NCI-H2107 (cell line): ENCODE measurements around the gene ADAM15.

Experiments
- DNase-seq: peaks from one replicate; lab custom pipeline; 2025; lab: John Stamatoyannopoulos, UW

The ADAM15 gene

DNA sequence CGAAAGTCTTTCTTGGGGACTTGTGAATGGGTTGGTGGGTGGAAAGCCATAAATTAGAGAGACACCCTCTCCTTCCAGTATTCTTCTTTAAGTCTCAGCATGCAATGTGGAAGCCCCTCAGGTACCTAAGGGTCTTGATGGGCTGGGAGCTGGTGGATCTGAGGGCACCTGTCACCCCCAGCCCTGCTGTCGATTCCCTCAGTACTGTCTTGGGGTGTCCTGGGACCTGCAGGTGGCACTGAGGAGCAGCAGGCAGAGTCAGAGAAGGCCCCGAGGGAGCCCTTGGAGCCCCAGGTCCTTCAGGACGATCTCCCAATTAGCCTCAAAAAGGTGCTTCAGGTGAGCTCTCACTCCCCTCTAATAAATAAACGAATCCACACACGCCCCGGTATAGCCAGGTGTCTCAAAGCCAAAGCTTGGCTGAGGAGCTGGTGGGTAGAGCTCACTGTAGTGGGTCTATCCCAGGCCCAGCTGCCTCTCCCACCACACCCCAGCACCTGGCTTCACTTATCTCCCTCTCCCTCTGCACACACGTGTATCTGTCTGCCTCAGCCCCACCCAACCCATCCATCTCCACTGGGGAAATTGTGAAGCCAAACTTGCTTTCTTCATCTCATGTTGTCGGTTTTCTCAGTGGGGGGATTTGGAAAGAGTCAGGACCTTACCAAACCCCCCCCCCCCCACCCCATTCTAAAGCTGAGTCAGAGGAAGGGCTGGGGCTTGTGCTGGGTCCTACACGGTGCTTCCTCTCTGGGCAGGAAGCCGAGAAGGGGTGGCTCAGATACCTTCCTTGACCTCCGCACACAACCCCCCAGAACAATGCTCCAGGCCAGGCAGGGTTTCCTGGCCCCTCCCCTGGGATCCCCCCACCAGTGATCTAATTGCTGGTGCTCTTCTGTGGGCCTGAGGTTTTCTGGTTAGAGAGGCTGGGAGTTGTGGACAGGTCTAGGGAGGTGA lies 1.6 kb downstream of the ADAM15 start:
- peak; percentile 38 for DNase-seq

DNA sequence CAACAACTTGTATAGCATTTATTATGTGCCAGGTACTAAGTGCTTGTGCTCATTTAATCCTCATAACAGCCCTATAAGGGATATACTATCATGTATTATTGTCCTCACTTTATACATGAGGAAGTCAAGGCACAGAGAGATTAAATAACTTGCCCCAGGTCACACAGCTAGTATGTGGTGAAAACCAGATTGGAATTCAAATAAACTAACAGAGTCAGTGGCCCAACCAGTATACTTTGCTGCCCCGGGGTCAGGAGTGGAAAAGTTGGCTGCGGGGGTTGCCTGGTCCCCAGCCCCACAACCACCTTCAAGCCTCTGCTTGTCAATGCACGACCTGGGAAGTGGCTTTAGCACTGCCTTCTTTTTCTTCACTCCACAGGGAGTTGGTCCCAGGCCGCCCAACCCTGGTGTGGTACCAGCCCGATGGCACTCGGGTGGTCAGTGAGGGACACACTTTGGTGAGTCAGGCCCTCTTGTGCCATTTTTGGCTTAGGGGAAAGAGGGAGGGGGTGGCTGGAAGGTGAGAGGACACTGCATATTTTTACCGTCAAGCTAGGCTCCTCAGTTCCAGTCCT lies 2.5 kb downstream of the ADAM15 start:
- DNase-seq, result no peak

DNA sequence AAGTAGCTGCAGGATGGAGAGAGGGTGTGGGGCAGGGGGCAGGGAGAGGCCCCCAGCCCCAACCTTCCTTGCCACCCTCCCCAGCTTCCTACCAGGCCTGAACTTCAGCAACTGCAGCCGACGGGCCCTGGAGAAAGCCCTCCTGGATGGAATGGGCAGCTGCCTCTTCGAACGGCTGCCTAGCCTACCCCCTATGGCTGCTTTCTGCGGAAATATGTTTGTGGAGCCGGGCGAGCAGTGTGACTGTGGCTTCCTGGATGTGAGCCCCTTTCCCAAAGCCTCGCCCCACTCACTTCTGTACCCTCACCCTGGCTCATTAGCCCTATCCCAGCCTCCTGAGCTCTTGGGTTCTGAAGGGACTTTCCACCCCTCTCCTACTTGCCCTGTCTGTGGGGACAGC lies 6.0 kb downstream of the ADAM15 start:
- DNase-seq, result no peak

DNA sequence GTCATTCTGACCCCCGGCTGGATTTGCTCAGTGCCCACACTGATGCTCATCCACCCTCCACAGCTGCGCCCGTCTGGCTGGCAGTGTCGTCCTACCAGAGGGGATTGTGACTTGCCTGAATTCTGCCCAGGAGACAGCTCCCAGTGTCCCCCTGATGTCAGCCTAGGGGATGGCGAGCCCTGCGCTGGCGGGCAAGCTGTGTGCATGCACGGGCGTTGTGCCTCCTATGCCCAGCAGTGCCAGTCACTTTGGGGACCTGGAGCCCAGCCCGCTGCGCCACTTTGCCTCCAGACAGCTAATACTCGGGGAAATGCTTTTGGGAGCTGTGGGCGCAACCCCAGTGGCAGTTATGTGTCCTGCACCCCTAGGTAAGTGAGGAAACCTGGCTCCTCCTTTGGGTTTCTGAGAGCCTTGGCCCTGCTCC lies 6.7 kb downstream of the ADAM15 start:
- DNase-seq, result no peak

DNA sequence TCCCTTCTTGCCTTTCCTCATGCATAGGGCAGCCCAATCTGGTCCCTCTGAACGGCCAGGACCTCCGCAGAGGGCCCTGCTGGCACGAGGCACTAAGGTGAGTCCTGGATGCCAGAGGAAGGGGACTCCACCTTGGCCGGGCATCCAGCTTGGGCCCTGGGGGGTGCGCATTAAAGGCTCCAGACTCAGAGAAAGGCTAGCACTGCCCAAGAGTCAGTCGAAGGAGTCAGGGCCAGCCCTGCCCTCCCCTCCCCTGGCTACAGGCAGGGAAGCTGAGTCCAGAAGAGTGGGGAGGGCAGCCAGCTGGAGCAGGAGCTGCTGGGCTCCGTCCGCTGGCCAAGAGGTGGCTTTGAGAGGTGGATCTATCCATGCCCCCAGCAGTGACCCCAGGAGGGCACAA lies 9.6 kb downstream of the ADAM15 start:
- no peak for DNase-seq

DNA sequence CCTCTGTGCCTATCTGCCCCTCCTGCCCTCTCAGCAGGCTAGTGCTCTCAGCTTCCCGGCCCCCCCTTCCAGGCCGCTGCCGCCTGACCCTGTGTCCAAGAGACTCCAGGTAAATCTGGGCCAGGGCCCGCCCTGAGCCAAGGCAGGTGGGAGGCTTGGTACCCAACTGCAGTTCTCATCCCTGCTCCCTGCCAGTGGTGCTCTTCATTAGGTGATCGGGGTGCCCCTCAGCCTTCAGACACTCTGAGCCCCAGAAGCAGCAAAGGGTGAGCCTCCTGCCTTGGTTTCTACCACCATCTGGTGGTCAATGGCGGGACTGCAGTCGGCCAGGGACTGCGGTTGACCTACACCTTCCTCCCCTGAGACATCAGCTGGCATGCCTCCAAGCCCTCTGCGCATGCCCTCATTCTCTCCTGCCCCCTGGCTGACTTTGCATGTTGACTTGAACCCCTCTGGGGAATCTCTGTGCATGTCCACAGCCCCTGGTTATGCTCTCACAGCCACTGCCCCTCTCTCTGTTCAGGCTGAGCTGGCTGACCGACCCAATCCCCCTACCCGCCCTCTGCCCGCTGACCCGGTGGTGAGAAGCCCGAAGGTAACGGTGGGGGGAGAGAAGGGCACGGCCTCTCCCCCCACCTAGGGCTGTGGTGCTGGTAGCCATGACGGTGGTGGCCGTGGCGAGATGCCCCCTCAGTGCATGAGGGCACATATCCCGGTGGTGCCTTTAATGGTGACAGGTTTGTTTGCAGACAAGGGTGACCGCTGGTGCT lies 10.4 kb downstream of the ADAM15 start:
- peak; percentile 94 for DNase-seq

DNA sequence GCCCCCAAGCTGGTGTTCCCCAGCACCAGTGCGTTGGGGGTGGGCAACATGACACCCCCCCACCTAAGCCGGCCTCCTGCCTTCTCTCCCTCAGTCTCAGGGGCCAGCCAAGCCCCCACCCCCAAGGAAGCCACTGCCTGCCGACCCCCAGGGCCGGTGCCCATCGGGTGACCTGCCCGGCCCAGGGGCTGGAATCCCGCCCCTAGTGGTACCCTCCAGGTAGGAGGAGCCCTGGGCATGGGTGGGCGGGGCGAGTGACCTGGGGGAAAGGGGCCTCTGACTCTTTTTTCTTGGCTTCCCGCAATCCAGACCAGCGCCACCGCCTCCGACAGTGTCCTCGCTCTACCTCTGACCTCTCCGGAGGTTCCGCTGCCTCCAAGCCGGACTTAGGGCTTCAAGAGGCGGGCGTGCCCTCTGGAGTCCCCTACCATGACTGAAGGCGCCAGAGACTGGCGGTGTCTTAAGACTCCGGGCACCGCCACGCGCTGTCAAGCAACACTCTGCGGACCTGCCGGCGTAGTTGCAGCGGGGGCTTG lies 11.1 kb downstream of the ADAM15 start:
- no peak for DNase-seq

DNA sequence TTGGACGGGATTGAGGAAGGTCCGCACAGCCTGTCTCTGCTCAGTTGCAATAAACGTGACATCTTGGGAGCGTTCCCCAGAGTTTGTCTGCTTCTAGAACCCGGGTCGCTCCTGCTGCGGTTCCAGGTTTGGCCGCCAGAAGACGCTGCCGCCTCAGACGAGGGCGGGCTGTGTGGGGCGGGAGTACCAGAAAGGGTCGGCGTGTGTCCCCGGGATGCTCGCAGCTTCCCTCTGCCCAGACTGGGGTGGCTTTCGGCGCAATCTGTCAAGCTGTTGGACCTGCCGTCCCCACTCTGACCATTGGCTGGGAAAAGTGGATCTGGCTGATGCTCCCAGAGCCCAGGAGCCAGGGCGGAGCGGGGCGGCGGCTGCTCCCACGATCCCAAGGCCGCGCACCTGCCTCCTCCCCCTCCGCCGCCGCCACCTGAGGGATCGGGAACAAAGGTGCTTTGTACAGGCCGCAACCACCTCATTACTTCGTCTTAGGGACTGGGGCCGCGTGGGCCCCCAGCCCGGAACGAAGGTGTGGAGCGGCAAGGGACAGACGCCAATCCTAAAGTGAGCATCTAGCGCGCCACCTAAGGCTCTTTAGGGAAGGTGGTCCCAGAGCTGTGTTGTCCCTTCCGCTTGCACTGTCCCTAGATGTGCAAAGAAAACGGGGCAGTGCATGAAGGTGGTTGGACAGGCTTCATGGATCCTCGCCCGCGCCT lies 11.7 kb downstream of the ADAM15 start:
- peak; percentile 45 for DNase-seq

DNA sequence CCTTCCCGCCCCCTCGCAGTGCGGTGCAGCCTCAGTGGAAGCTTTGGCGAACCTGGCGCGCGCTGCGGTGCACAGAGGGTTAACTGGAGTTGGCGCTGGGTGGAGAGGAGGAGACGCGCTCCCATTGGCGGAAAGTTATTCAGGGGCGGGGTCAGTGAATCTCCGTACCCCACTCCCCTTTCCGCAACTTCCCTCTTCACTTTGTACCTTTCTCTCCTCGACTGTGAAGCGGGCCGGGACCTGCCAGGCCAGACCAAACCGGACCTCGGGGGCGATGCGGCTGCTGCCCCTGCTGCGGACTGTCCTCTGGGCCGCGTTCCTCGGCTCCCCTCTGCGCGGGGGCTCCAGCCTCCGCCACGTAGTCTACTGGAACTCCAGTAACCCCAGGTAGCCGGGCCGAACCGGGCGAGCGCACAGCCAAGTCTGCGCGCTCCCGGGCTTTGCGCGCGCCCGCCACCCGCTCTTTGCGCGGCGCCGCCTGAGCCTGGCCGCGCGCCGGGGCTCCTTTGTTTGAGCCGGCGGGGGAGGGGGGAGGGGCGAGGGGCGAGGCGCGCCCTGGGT lies 12.5 kb downstream of the ADAM15 start, which contains the start of gene EFNA4:
Gene EFNA4, plus strand, starts transcription at position 191 of the 561 bp plus-strand sequence. Its CDS starts 84 bp downstream, at position 275.
- DNase-seq, result no peak

DNA sequence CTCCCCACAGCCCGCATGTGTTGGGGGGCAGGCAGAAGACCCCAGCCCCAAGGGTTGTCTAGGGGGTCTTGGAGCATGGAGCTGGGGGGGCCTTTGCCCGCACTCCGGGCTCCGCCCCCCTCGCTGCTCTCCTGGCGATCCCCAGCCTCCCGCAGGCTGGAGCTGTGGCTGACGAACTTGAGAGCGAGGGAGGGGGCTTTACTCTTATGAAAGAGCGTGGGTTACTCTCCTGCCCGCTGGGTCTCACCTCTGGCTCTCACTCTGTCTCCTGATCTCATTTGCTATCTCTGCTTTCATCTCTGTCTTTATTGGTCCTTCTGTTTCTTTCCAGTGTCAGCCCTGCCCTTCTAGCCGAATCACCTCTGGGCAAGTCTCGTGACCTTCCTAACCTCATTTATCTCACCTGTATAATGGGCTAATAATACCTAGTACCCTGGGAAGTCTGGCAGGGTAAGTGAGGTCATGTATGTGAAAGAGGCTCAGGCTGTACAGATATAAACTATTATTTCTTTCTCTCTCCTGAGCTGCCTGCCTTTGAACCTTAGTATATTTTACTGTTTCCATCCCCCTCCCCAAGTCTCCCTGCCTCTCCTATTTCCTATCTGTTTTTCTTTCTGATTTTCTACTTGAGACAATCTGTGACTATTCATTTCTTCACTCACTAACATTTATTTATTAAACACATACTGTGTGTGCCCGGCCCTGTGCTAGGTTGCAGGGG lies 13.2 kb downstream of the ADAM15 start:
- no peak for DNase-seq

DNA sequence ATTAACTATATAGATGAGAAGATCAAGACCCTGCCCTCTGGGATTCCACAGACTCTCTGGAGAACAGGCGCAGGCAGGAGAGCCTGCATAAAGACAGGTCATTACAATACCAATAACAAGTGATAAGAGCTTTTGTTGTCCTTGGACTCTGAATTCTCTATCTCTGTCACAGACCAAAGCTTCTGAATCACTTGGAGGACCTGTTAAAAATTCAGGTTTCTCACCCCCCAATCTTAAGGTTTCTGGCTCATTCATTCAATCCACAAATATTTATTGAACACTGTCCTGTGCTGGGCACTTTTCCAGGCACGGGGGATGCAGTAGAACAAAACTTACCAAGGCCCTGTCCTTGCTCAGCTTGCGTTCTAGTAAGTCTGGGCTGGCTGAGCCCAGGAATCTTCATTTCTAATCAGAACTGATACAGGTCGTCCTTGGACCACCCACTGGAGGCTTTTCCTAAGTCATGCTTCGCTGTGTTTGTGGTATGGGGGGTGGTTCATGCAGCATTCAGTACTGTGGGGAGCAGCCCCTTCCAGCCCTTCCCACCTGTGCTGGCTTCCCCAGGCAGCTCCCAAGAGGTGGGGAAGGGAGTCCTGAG lies 13.8 kb downstream of the ADAM15 start:
- DNase-seq, result no peak

DNA sequence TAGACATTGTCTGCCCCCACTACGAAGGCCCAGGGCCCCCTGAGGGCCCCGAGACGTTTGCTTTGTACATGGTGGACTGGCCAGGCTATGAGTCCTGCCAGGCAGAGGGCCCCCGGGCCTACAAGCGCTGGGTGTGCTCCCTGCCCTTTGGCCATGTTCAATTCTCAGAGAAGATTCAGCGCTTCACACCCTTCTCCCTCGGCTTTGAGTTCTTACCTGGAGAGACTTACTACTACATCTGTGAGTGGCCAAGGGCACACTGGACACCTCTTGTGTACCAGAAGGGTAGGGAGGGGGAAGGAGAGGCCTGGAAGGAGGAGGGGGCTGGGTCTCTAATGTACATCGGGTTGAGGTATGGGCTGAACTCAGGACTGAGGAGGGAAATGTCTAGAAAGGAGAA lies 15.7 kb downstream of the ADAM15 start:
- DNase-seq, result no peak

DNA sequence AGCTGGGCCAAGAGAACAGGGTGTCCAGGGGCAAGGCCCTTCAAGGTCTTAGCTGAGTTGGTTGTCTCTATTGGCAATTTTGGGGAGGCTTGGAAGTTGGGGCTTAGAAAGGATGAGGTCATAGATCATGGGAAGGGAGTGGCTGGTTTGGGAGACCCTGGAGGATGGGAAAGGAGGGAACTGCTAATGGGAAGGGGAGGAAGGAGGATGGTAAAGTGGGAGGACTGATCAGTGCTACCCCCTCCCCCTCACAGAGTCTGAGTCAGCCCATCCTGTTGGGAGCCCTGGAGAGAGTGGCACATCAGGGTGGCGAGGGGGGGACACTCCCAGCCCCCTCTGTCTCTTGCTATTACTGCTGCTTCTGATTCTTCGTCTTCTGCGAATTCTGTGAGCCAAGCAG lies 17.5 kb downstream of the ADAM15 start:
- DNase-seq, result no peak

DNA sequence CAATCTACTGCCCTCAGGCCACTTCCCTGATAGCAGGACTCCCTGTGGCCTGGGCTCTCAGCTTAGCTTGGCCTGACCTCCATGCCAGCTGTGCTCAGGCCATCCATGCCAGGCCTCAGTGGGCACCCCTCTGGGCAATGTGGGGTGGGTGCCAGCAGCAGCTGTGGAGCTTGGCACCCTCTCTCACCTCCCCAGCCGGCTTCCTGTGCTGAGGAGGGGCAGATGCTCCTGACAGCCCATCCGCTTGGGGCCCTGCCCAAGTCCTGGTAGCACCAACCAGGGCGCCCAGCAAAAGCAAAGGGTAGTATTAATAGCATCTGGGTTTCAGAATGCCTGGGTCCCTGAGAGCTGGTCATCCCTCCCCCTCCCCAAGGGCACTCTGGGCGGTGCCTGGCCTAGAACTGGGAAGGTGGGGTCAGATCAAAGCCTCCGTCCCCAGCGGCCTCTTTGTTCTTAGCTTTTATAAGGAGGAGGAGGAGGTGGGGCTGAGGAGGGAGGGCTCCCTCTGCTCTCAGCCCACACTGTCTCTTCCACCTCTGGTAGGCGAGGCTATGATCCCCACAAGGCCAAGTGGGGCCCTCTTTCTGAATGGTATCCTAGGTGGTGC lies 18.5 kb downstream of the ADAM15 start:
- no peak for DNase-seq

DNA sequence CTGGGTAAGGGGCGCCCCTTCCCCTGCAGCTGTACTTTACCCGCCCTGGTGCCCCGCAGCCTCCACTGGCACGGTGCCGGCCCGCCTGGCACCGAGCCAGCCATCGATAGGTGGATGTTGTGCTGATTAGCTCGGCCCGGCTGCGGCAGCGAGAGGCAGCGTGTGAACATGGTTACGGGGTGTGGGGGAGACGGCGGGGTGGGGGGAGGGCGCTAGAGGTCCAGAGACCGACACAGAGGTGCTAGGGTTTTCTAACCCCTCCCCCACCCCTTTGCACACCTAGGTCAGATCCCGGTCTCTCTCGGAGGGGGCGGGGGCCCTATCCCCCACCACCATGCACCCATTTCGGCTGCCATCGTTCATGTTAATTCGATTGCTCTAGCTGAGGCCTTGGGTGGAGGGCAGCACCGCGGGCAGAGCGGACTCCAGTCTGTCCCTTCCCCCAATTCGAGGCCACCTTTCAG lies 19.1 kb downstream of the ADAM15 start:
- no peak for DNase-seq

DNA sequence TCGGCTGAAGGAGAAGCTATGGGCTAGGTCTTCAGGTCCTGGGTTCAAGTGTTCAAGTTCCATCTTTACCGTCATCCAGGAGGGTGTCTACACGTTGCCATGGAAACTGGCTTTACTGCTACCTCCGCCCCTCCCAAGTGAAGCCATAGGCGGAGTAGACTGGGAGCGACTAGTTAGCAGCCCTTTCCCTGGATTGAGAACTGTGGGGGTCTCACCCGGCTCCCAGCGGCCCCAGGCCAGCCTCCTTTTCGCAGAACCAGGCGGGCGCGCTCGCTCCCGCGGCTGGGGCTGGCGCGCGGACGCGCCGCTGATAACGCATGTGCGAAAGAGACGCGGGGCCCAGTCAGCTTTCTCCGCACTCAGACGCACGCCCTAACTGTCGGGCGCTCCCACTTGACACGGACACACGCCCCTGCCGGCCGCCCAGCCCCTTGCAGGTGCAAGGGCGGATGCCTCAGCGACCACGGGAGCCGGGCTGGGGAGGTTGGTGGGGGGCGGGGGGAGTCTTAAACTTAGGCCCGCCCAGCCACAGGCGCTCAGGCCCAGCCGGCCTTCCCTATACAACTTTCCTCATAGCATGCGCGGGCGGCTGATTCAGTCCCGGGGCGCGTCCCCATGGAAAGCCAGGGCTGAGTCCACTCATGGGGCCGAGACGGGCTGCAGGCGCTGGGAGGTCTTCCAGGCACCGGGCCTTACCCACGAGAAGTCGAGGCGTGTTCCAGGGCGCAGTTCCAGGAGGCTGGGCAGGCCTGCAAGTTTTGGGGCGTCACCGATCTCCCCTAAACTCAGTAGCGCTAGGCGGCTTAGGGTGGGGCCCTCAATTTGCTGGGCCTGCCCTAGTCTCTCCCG lies 19.8 kb downstream of the ADAM15 start:
- peak; percentile 33 for DNase-seq

DNA sequence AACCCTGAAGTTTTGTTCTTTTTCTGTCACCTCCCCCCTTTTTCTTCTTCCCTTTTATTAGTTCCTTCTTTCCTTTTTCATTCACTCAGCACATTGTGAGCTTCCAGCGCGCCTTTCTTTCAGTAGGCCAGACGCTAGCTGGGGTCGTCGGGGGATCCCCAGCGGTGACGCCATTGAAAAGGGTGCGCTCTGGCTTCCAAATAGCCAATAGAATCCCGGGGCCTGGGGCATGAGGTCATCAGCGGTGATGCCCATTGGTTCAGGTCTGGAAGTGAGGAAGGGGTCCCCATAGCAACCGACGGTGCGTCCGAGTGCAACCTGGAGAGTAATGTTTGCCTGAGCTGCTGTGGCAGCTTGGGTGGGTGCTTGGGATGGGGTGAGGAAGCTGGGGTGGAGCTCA lies 20.6 kb downstream of the ADAM15 start:
- DNase-seq, result no peak

DNA sequence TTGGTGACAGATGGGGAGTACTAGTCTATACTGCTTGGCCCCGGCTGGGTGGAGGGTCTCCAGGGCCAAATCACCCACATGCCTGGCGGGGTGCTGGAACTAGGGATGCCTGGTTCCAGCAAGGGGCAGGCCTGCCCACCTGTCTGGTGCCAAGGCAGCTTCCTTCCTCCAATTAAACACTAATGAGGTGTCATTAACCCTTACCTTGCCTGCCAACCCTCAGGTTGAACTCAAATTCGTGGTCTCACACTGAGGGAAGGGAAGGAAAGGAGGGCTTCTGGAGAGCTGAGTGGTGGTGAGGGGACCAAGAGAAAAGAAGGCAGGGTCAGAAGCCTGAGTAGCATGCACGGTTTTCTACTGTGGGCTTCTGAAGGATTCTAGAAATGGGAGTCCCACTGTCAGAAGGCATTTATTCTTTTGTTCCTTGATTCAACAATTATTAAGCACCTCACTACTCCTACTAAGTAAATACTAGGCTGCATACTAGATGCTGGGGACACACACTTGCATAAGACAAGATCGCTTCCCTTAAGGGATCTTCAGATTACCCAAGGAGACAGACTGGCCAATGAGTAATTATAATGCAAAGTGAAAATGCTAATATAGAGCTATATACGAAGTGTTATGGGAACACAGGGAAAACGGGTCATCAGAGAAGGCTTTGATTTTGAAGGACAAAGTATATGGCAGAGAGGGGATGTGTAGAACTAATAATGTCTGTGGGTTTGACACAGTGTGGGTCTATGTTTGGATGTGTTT lies 21.6 kb downstream of the ADAM15 start:
- DNase-seq, result no peak
